Measurements from ENCODE around the gene RAP1GAP2. TPM values are rescaled to one million over a fixed set of nuclear protein-coding genes. Genes with fewer than 3 reads are reported as not detected.
A peak's percentile ranks its signal among the peaks of the same experiment; 100 is the strongest.

The RAP1GAP2 gene
- total RNA-seq, 2 experiments from 2014 or later = 0.31 to 0.50 TPM

DNA sequence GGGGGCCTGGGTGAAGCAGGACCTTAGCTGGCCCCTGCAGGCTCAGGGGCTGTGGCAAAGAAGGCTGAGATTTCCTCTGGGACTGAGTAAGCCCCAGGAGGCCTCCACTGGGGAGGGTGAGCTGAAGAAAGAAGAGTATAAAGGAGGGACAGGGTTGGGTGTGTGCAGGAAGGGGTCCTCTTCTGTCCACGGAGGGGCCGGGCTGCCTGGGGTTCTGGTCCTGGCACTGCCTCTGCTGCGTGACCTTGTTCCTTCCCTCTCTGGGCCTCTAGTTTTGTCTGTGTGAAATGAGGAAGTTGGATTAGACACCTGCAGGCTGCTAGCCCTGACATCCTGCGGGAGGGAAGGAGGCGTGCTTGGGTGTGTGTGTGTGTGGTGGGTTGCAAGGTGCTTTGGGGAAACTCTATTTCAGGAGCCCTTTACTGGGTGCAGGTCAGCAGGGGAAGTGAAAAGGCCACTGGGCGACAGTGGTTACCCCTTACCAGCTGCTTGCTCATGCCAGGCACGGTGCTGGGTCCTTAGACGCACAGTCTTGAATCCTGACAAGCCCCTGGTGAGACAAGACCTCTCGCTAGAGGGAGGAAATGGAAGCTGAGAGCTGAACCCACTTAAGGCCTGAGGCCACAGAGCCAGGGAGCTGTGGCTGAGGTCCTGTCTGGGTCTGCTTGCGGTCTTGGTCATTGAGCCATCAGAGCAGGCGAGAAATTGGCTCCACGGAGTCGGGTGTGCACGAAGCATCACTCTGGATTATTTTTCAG lies 206.5 kb downstream of the RAP1GAP2 start:
- intact Hi-C loops (cut with micrococcal nuclease) = no loop called here
- Mint-ChIP-seq H3K27ac (no peak overlapping the region), H3K9me3 (no peaks in the 10 kb centered on the region), H3K4me3 (no peak overlapping the region), H3K4me1 (ENCODE audit: low read depth) (peaks cover 21% of the 10 kb centered on the region), H3K27me3 (no peaks in the 10 kb centered on the region), H3K36me3 (ENCODE audit: low read depth) (no peaks in the 10 kb centered on the region)
- CTCF ChIA-PET = interaction anchor here (0.9 to 1.6 kb wide), 3 partner anchors 10 to 216 kb away, joined by 3 to 5 read pairs (median 5); no protein-coding TSS in a partner anchor
- ATAC-seq (no peak), DNase-seq (peak; percentile 10)
- POLR2A ChIA-PET = no interaction called here
- TF ChIP-seq, protein P1, sequence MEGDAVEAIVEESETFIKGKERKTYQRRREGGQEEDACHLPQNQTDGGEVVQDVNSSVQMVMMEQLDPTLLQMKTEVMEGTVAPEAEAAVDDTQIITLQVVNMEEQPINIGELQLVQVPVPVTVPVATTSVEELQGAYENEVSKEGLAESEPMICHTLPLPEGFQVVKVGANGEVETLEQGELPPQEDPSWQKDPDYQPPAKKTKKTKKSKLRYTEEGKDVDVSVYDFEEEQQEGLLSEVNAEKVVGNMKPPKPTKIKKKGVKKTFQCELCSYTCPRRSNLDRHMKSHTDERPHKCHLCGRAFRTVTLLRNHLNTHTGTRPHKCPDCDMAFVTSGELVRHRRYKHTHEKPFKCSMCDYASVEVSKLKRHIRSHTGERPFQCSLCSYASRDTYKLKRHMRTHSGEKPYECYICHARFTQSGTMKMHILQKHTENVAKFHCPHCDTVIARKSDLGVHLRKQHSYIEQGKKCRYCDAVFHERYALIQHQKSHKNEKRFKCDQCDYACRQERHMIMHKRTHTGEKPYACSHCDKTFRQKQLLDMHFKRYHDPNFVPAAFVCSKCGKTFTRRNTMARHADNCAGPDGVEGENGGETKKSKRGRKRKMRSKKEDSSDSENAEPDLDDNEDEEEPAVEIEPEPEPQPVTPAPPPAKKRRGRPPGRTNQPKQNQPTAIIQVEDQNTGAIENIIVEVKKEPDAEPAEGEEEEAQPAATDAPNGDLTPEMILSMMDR (IDR thresholded peaks at IDR 0.05) = no peak

DNA sequence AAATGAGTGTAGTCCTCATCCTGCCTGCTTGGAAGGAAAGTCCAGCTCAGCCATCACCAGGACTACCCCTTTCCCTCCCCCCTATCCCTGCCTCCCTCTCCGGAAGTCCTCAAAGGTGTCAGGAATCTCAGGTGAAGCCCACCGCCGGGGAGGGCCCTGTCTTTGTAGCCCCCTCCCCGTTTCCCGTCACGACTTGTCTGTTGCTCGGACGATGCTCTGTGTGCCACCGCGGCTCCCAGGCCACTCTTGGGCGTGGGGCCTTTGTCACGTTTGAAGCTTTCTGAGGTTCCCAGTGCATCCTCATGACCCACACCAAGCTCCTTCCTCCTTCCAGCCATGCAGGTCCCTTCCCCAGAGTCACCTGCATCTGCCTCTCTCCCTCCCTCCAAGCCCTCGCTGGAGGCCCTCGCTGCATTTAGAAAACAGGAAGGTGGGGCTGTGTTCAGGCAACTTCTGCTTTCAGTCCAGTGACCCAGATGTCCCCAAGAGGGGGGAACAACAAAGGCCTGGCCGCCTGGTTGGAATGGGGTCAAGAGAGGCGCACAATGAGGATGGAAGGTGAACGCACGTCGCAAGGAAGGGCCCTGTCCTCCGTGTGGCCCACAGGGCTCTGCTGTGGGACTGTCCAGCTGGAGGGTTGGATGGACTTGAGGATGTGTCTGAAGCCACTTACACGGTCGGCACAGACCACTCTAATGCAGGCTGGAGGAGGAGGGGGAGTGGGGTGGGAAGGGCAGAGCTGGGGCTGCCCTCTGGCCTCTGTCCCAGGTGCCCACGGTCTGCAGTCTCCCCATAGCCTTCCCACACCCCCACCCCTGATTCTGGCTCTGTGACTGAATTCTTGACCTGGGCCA lies 207.3 kb downstream of the RAP1GAP2 start:
- DNase-seq (no peak), ATAC-seq (peak; percentile 34)
- no peaks in the 10 kb centered on the region for H3K9me3 Mint-ChIP-seq
- no peak overlapping the region for H3K27ac Mint-ChIP-seq
- CTCF ChIA-PET = interaction anchor here (0.6 to 12.4 kb wide), 6 partner anchors 9 to 217 kb away, joined by 3 to 96 read pairs (median 5); no protein-coding TSS in a partner anchor
- intact Hi-C loops (cut with micrococcal nuclease) = no loop called here
- peaks cover 21% of the 10 kb centered on the region for H3K4me1 Mint-ChIP-seq (ENCODE audit: low read depth)
- POLR2A ChIA-PET = no interaction called here
- TF ChIP-seq, protein P1 (IDR thresholded peaks at IDR 0.05) = no peak
- H3K4me3 Mint-ChIP-seq = peak overlapping the region; percentile 37
- H3K27me3 Mint-ChIP-seq = no peaks in the 10 kb centered on the region
- no peaks in the 10 kb centered on the region for H3K36me3 Mint-ChIP-seq (ENCODE audit: low read depth)

GRCh38 chr17:3004150-3004801 lies 208.0 kb downstream of the RAP1GAP2 start:
- Mint-ChIP-seq H3K36me3 (ENCODE audit: low read depth) (no peaks in the 10 kb centered on the region), H3K4me1 (ENCODE audit: low read depth) (peaks cover 21% of the 10 kb centered on the region), H3K27ac (peak overlapping the region; percentile 34), H3K4me3 (peak overlapping the region; percentile 37), H3K9me3 (no peaks in the 10 kb centered on the region), H3K27me3 (no peaks in the 10 kb centered on the region)
- peak; percentile 61 for DNase-seq
- POLR2A ChIA-PET = no interaction called here
- CTCF ChIA-PET = interaction anchor here (0.6 to 12.4 kb wide), 4 partner anchors 9 to 167 kb away, joined by 3 to 96 read pairs (median 4); no protein-coding TSS in a partner anchor
- peak; percentile 81 for ATAC-seq
- intact Hi-C loops (cut with micrococcal nuclease) = no loop called here
- TF ChIP-seq, protein P1 (IDR thresholded peaks at IDR 0.05) = no peak

DNA sequence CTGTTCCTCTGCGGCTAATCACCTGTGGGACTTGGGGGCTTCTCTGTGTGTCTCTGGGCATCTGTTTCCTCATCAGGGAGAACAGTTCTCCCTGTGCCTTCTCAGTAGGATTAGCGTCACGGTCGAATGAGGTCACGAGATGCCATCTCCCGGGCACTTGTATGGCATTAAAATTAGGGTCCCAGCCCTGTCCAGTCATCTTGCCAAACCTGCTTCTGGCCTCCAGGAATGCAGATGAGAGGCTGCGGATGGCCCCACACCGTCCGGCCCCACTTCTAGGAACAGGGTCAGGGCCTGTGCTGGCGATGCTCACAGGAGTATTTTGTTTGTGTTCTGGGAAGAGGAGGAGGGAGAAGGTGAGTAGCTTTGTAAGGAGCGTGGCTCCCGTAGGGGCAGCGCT lies 208.7 kb downstream of the RAP1GAP2 start:
- POLR2A ChIA-PET = no interaction called here
- H3K4me3 Mint-ChIP-seq = no peak overlapping the region
- no peaks in the 10 kb centered on the region for H3K27me3 Mint-ChIP-seq
- DNase-seq (no peak), ATAC-seq (no peak)
- peak overlapping the region; percentile 38 for H3K27ac Mint-ChIP-seq
- H3K4me1 Mint-ChIP-seq (ENCODE audit: low read depth) = peaks cover 21% of the 10 kb centered on the region
- TF ChIP-seq, protein P1 (IDR thresholded peaks at IDR 0.05) = no peak
- H3K36me3 Mint-ChIP-seq (ENCODE audit: low read depth) = no peaks in the 10 kb centered on the region
- H3K9me3 Mint-ChIP-seq = no peaks in the 10 kb centered on the region
- CTCF ChIA-PET = interaction anchor here (1.8 to 12.4 kb wide), 2 partner anchors 157 to 168 kb away, joined by 5 to 96 read pairs; no protein-coding TSS in a partner anchor
- intact Hi-C loops (cut with micrococcal nuclease) = no loop called here

Measured in activated CD8-positive, alpha-beta T cell treated with anti-CD3 and anti-CD28 coated beads for 36 hours (primary cell).